ENCODE results near the gene TRIM41. TPM values are rescaled to one million over a fixed set of nuclear protein-coding genes. Genes with fewer than 3 reads are reported as not detected.

Gene TRIM41
- total and polyA plus RNA-seq, 9 of the 15 experiments (the other 6 are each of a cell fraction or from before 2014, with no cell fraction given), result 1.8 to 47.6 (median 20.9) TPM

DNA sequence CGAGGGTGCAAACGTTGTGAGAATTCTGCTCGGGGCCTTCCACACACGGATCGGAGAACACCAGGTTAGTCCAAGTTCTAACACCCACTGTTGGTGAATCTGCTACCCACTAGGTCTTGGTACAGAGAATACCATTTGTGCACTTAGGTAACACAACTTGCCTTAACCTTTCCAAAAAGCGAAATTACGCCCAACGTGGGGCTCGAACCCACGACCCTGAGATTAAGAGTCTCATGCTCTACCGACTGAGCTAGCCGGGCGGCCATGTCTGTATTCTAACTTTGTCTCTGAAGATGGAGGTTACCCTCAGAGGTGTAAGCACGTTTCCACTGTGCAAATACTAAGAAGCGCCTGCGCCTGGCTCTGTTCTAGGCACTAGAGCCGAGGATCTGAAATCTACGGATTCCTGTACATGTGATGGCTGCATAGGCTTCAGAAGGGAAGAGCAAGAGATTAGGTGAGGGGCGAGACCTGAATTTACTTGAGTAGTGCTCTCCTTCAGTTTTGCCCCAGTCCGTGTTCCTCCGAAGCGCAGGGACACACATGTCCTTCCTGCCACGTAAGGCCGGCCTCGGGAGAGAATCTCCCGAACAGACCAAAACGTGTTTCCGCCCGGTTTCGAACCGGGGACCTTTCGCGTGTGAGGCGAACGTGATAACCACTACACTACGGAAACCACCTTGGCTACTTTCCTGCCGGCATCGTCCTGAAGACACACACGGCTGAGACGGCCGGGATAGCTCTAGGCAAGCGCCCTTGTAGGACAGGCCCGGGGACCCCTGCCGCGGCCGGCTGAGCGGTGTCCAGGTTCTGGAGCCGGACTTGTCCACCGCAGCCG, 1.1 kb upstream of the TRIM41 start (continued):
- TF ChIP-seq, protein P1, sequence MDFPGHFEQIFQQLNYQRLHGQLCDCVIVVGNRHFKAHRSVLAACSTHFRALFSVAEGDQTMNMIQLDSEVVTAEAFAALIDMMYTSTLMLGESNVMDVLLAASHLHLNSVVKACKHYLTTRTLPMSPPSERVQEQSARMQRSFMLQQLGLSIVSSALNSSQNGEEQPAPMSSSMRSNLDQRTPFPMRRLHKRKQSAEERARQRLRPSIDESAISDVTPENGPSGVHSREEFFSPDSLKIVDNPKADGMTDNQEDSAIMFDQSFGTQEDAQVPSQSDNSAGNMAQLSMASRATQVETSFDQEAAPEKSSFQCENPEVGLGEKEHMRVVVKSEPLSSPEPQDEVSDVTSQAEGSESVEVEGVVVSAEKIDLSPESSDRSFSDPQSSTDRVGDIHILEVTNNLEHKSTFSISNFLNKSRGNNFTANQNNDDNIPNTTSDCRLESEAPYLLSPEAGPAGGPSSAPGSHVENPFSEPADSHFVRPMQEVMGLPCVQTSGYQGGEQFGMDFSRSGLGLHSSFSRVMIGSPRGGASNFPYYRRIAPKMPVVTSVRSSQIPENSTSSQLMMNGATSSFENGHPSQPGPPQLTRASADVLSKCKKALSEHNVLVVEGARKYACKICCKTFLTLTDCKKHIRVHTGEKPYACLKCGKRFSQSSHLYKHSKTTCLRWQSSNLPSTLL (IDR thresholded peaks at IDR 0.05), result peak; percentile 81
- TF ChIP-seq FOXM1 (IDR thresholded peaks at IDR 0.05; ENCODE audit: low read depth), result no peak
- peak; percentile 82 for TF ChIP-seq FOXM1 (CRISPR knock-in tag; IDR thresholded peaks at IDR 0.05; ENCODE audit: low read depth)
- no peak for TF ChIP-seq HNRNPH1 (optimal IDR thresholded peaks at IDR 0.05; ENCODE audit: low read depth, low read length)
- peak; percentile 86 for TF ChIP-seq FIP1L1 (IDR thresholded peaks at IDR 0.05; ENCODE audit: low read depth, low read length, poor library complexity, severe bottlenecking)
- TF ChIP-seq NCOA1 (IDR thresholded peaks at IDR 0.05; ENCODE audit: low read depth), result peak; percentile 54; the same call in 1 of the 2 replicates
- TF ChIP-seq RUNX1 (IDR thresholded peaks at IDR 0.05; ENCODE audit: low read depth), result no peak; the same call in 1 of the 2 replicates
- no peak for TF ChIP-seq MAFF (IDR thresholded peaks at IDR 0.05; ENCODE audit: low read length)
- TF ChIP-seq, protein P2, sequence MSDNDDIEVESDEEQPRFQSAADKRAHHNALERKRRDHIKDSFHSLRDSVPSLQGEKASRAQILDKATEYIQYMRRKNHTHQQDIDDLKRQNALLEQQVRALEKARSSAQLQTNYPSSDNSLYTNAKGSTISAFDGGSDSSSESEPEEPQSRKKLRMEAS (CRISPR knock-in tag; IDR thresholded peaks at IDR 0.05), result peak; percentile 87
- TF ChIP-seq EWSR1 (IDR thresholded peaks at IDR 0.05; ENCODE audit: borderline replicate concordance, low read depth, partially characterized antibody), result no peak
- no peak for TF ChIP-seq ILK (tag; IDR thresholded peaks at IDR 0.05; ENCODE audit: borderline replicate concordance, low read depth)
- TF ChIP-seq NCOA6 (IDR thresholded peaks at IDR 0.05), result no peak
- peak; percentile 74 for TF ChIP-seq ZNF263 (CRISPR knock-in tag; IDR thresholded peaks at IDR 0.05; ENCODE audit: borderline replicate concordance)
- TF ChIP-seq ARID1B (IDR thresholded peaks at IDR 0.05), result 0 out of 2 replicates have a peak, but pooled peaks have one; percentile 13
- TF ChIP-seq, protein P3, sequence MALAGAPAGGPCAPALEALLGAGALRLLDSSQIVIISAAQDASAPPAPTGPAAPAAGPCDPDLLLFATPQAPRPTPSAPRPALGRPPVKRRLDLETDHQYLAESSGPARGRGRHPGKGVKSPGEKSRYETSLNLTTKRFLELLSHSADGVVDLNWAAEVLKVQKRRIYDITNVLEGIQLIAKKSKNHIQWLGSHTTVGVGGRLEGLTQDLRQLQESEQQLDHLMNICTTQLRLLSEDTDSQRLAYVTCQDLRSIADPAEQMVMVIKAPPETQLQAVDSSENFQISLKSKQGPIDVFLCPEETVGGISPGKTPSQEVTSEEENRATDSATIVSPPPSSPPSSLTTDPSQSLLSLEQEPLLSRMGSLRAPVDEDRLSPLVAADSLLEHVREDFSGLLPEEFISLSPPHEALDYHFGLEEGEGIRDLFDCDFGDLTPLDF (CRISPR knock-in tag; IDR thresholded peaks at IDR 0.05), result peak; percentile 61; the same call in 1 of the 2 replicates
- no peak for TF ChIP-seq ZNF41 (CRISPR knock-in tag; conservative IDR thresholded peaks at IDR 0.05)
- TF ChIP-seq HNRNPLL (IDR thresholded peaks at IDR 0.05; ENCODE audit: low read depth, low read length, poor library complexity, severe bottlenecking), result peak; percentile 68
- TF ChIP-seq, protein P4, sequence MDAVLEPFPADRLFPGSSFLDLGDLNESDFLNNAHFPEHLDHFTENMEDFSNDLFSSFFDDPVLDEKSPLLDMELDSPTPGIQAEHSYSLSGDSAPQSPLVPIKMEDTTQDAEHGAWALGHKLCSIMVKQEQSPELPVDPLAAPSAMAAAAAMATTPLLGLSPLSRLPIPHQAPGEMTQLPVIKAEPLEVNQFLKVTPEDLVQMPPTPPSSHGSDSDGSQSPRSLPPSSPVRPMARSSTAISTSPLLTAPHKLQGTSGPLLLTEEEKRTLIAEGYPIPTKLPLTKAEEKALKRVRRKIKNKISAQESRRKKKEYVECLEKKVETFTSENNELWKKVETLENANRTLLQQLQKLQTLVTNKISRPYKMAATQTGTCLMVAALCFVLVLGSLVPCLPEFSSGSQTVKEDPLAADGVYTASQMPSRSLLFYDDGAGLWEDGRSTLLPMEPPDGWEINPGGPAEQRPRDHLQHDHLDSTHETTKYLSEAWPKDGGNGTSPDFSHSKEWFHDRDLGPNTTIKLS (IDR thresholded peaks at IDR 0.05; ENCODE audit: borderline replicate concordance, low read depth), result peak; percentile 99
- TF ChIP-seq, protein P5, sequence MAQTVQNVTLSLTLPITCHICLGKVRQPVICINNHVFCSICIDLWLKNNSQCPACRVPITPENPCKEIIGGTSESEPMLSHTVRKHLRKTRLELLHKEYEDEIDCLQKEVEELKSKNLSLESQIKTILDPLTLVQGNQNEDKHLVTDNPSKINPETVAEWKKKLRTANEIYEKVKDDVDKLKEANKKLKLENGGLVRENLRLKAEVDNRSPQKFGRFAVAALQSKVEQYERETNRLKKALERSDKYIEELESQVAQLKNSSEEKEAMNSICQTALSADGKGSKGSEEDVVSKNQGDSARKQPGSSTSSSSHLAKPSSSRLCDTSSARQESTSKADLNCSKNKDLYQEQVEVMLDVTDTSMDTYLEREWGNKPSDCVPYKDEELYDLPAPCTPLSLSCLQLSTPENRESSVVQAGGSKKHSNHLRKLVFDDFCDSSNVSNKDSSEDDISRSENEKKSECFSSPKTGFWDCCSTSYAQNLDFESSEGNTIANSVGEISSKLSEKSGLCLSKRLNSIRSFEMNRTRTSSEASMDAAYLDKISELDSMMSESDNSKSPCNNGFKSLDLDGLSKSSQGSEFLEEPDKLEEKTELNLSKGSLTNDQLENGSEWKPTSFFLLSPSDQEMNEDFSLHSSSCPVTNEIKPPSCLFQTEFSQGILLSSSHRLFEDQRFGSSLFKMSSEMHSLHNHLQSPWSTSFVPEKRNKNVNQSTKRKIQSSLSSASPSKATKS (CRISPR knock-in tag; IDR thresholded peaks at IDR 0.05), result no peak
- TF ChIP-seq DNMT1 (IDR thresholded peaks at IDR 0.05), result no peak
- peak; percentile 72 for TF ChIP-seq LEF1 (IDR thresholded peaks at IDR 0.05)

Measured in K562 (cell line).